ENCODE data around the gene RNF217. TPM values are rescaled to one million over a fixed set of nuclear protein-coding genes. Genes with fewer than 3 reads are reported as not detected.

RNF217 gene
- total RNA-seq, 1 experiment from 2014 or later = 42.3 TPM

DNA sequence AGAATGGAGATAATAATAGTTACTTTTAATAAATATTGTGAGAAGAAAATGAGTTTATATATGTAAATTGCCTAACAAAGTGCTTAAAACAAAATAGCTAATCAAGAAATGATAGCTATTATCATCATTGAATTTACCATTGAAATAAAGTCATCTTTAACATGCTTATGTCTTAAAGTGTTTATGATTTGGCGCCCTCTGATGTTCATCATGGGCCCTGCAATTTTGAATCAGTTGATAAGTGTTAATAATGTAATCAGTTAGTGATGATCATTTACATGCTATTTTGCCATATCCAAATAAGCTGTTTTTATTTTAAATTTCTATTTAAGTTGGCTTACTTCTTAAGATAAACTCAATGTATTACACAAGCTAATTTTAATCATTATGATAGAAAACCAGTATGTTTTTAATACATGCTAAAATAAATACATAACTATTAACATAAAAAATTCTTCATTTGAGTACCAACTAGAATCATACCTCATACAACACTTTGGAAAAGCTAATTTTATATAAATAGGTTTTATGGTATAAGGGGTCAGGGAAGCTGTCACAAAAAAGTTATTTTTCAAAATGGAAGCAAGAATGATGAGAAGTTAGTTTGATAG, 152.1 kb downstream of the RNF217 start:
- DNase-seq = peak; percentile 38 to 57
- no TSS peak for BruUV-seq (replicated peaks)

GRCh38 chr6:125116170-125116569, 153.9 kb downstream of the RNF217 start:
- intact Hi-C loops (cut with micrococcal nuclease; ENCODE audit: unreplicated experiment) = no loop called here
- H3K27me3 ChIP-seq (ENCODE audit: insufficient read depth, low read depth) = no peaks in the 10 kb centered on the region
- no peak for TF ChIP-seq CTCF (conservative IDR thresholded peaks at IDR 0.05)
- TF ChIP-seq EZH2 (IDR thresholded peaks at IDR 0.05; ENCODE audit: low read depth) = no peak
- no peak overlapping the region for H3K27ac ChIP-seq
- no peaks in the 10 kb centered on the region for H4K20me1 ChIP-seq (ENCODE audit: insufficient read depth)
- H3K36me3 ChIP-seq (ENCODE audit: low read depth) = no peaks in the 10 kb centered on the region
- H3F3A ChIP-seq (ENCODE audit: insufficient read depth, low read depth) = no peaks in the 10 kb centered on the region
- H3K9me2 ChIP-seq (ENCODE audit: insufficient read depth) = no peaks in the 10 kb centered on the region
- no peak overlapping the region for H3K4me3 ChIP-seq
- peaks cover 12% of the 10 kb centered on the region for H3K9me3 ChIP-seq (ENCODE audit: insufficient read depth, low read depth)
- no TSS peak for BruUV-seq (replicated peaks)
- no peak overlapping the region for H2AFZ ChIP-seq
- ChIA-PET POLR2A (ENCODE audit: unreplicated experiment) (no interaction called here), CTCF (no interaction called here)
- no peak overlapping the region for H3K4me2 ChIP-seq
- H3K4me1 ChIP-seq (replicated peaks; ENCODE audit: insufficient read depth) = no peaks in the 10 kb centered on the region
- no peak for DNase-seq
- no peaks in the 10 kb centered on the region for H3K79me2 ChIP-seq (ENCODE audit: low read depth)

More for the DNA sequence above, 152.1 kb downstream of the RNF217 start:
- Histone ChIP-seq H3F3A (ENCODE audit: insufficient read depth, low read depth) (no peaks in the 10 kb centered on the region), H3K9me2 (ENCODE audit: insufficient read depth) (no peaks in the 10 kb centered on the region), H3K36me3 (ENCODE audit: low read depth) (no peaks in the 10 kb centered on the region), H4K20me1 (ENCODE audit: insufficient read depth) (no peaks in the 10 kb centered on the region), H3K4me2 (no peak overlapping the region), H2AFZ (no peak overlapping the region), H3K9me3 (ENCODE audit: insufficient read depth, low read depth) (peaks cover 29% of the 10 kb centered on the region), H3K27ac (no peak overlapping the region), H3K4me1 (replicated peaks; ENCODE audit: insufficient read depth) (no peaks in the 10 kb centered on the region), H3K79me2 (ENCODE audit: low read depth) (no peaks in the 10 kb centered on the region), H3K4me3 (no peak overlapping the region), H3K27me3 (ENCODE audit: insufficient read depth, low read depth) (no peaks in the 10 kb centered on the region)
- TF ChIP-seq CTCF (conservative IDR thresholded peaks at IDR 0.05) (peak; percentile 98), EZH2 (IDR thresholded peaks at IDR 0.05; ENCODE audit: low read depth) (no peak)
- POLR2A ChIA-PET (ENCODE audit: unreplicated experiment) = interaction anchor here (0.6 kb wide), 1 partner anchor 151 kb away, joined by 3 read pairs; no protein-coding TSS in a partner anchor
- intact Hi-C loops (cut with micrococcal nuclease; ENCODE audit: unreplicated experiment) = loop anchor here (1.0 to 2.0 kb wide), 2 partner anchors 78 to 244 kb away; no protein-coding TSS in a partner anchor
- CTCF ChIA-PET = interaction anchor here (0.6 to 1.5 kb wide), 6 partner anchors 9 to 244 kb away, joined by 3 to 13 read pairs (median 4); no protein-coding TSS in a partner anchor

- Histone ChIP-seq H3K4me1 (replicated peaks; ENCODE audit: insufficient read depth) (no peaks in the 10 kb centered on the region), H2AFZ (no peak overlapping the region), H4K20me1 (ENCODE audit: insufficient read depth) (no peaks in the 10 kb centered on the region), H3K9me3 (ENCODE audit: insufficient read depth, low read depth) (peaks cover 7% of the 10 kb centered on the region), H3K9me2 (ENCODE audit: insufficient read depth) (no peaks in the 10 kb centered on the region), H3K79me2 (ENCODE audit: low read depth) (no peaks in the 10 kb centered on the region), H3K36me3 (ENCODE audit: low read depth) (no peaks in the 10 kb centered on the region), H3K4me3 (no peak overlapping the region), H3K27me3 (ENCODE audit: insufficient read depth, low read depth) (no peaks in the 10 kb centered on the region), H3K27ac (no peak overlapping the region), H3F3A (ENCODE audit: insufficient read depth, low read depth) (no peaks in the 10 kb centered on the region), H3K4me2 (no peak overlapping the region)
- DNase-seq = no peak
- TF ChIP-seq CTCF (conservative IDR thresholded peaks at IDR 0.05) = no peak
- TF ChIP-seq EZH2 (IDR thresholded peaks at IDR 0.05; ENCODE audit: low read depth) = no peak
- intact Hi-C loops (cut with micrococcal nuclease; ENCODE audit: unreplicated experiment) = no loop called here
- no TSS peak for BruUV-seq (replicated peaks)
- ChIA-PET POLR2A (ENCODE audit: unreplicated experiment) (no interaction called here), CTCF (no interaction called here)
Observed at GRCh38 chr6:125116710-125117109, 154.5 kb downstream of the RNF217 start.

Data from PC-9 (cell line).